SK-N-SH (cell line): Measurements from ENCODE around the gene CAPN3.

ENCODE experiments used
- CTCF ChIP-seq: fragments of 200-600 bp; sonication (generic); IDR thresholded peaks from 2 replicates; pipeline ENCODE4 v1.6.1; 2017; ENCODE audit warnings: antibody characterized with exemption, mild to moderate bottlenecking, moderate library complexity
- EP300 ChIP-seq, 2 experiments: IDR thresholded peaks; 2 replicates each; pipeline versions ENCODE4 v1.4.0 to v1.6.1; 2012; ENCODE audit warnings: borderline replicate concordance in 1 of 2, low read depth in 1 of 2, low read length in 1 of 2
- EZH2phosphoT487 ChIP-seq: fragments of 200-600 bp; sonication (generic); IDR thresholded peaks from 2 replicates; pipeline ENCODE4 v1.6.1; 2017; ENCODE audit warnings: low read depth, mixed run types, mild to moderate bottlenecking, antibody characterized with exemption, moderate library complexity, borderline replicate concordance
- FOXJ3 ChIP-seq: sonication (generic); formaldehyde crosslinking; IDR thresholded peaks from 2 replicates; pipeline ENCODE4 v1.5.1; 2020; ENCODE audit warnings: mild to moderate bottlenecking, missing genetic modification reagents
- PBX3 ChIP-seq: IDR thresholded peaks from 2 replicates; pipeline ENCODE4; 2012
- RCOR1 ChIP-seq: fragments of 150-350 bp; IDR thresholded peaks from 2 replicates; pipeline ENCODE4 v1.6.1; 2017; ENCODE audit warnings: antibody characterized with exemption, low read length
- REST ChIP-seq: IDR thresholded peaks from 2 replicates; pipeline ENCODE4 v1.6.1; 2012; ENCODE audit warnings: mild to moderate bottlenecking, low read depth, low read length, moderate library complexity
- RFX5 ChIP-seq: IDR thresholded peaks from 2 replicates; pipeline ENCODE4 v1.6.1; 2012; ENCODE audit warnings: mild to moderate bottlenecking, improper control_type of control experiment, low read length
- SIN3A ChIP-seq: IDR thresholded peaks from 2 replicates; pipeline ENCODE4 v1.6.1; 2012; ENCODE audit warnings: low read depth, mild to moderate bottlenecking, low read length, moderate library complexity, borderline replicate concordance
- SMC3 ChIP-seq: IDR thresholded peaks from 2 replicates; pipeline ENCODE4 v1.6.1; 2012; ENCODE audit warnings: low read depth, low read length, improper control_type of control experiment

- TF ChIP-seq CTCF, result no peak
- no peak for TF ChIP-seq EP300 (IDR thresholded peaks at IDR 0.05; ENCODE audit: borderline replicate concordance in 1 of 2, low read depth in 1 of 2, low read length in 1 of 2)
- TF ChIP-seq EZH2phosphoT487, result no peak
- TF ChIP-seq REST, result no peak
- TF ChIP-seq RCOR1, result no peak
- no peak for TF ChIP-seq RFX5
- TF ChIP-seq FOXJ3, result no peak
- no peak for TF ChIP-seq SIN3A
- TF ChIP-seq SMC3, result no peak
- no peak for TF ChIP-seq PBX3
These were observed 14.0 kb downstream of the CAPN3 start for GRCh38 chr15:42373274-42373673.
